ENCODE measurements around the gene HLX.
A peak's percentile ranks its signal among the peaks of the same experiment; 100 is the strongest.

Gene HLX

DNA sequence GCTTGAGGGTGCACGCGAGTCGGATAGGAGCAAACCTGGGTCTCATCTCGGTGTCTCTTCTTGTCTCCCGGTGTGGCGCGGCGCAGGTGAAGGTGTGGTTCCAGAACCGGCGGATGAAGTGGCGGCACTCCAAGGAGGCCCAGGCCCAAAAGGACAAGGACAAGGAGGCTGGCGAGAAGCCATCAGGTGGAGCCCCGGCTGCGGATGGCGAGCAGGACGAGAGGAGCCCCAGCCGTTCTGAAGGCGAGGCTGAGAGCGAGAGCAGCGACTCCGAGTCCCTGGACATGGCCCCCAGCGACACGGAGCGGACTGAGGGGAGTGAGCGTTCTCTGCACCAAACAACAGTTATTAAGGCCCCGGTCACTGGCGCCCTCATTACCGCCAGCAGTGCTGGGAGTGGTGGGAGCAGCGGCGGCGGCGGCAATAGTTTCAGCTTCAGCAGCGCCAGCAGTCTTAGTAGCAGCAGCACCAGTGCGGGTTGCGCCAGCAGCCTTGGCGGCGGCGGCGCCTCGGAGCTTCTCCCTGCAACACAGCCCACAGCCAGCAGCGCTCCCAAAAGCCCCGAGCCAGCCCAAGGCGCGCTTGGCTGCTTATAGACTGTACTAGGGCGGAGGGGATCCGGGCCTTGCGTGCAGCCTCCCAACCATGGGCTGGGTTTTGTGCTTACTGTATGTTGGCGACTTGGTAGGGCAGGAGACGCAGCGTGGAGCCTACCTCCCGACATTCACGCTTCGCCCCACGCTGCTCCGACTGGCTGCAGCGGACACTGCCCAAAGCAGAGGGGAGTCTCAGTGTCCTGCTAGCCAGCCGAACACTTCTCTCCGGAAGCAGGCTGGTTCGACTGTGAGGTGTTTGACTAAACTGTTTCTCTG, 5.1 kb downstream of the HLX start:
- DNase-seq, result peak; percentile 90

- DNase-seq, result no peak
These were observed 6.0 kb downstream of the HLX start for GRCh38 chr1:220884981-220885918.

- DNase-seq, result no peak
These were observed 6.7 kb downstream of the HLX start for GRCh38 chr1:220885971-220886370.

DNA sequence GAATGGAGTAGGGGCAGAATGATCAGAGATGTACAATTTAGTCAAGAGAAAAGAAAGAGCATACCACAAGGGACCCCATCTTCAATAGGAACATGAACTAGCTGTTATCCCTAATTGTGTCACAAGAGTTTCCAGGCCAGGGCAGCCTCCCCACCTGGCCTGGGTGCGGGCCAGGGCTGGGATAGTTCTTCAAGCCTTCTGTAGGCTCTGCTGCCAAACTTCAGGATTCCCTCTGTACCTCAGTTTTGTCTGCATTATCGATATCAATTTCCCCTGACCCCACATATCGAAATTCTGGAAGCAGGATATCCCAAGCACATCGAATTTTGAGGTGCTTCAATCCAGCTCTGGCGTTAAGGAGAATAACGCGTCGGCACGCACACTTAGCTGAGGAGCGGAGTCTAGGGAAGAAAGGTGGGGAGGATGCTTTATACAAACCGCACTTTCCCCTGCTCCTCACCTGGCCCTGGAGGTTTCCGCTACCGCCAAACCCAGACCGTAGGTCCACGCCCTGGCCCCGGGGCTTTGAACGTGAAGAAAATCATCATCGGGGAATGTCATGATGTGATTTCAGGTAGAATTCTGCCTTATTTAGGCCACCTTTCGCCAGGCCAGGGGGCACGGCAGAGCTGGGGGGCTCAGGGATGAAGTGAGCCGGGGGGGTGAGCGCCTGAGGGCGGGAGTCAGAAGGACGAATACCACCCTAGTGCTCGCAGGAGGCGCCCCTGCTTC, 7.4 kb downstream of the HLX start:
- no peak for DNase-seq

GRCh38 chr1:220887202-220887519, 7.9 kb downstream of the HLX start:
- no peak for DNase-seq

GRCh38 chr1:220887520-220888416, 8.5 kb downstream of the HLX start:
- no peak for DNase-seq

GRCh38 chr1:220888417-220888986, 9.3 kb downstream of the HLX start:
- no peak for DNase-seq

DNA sequence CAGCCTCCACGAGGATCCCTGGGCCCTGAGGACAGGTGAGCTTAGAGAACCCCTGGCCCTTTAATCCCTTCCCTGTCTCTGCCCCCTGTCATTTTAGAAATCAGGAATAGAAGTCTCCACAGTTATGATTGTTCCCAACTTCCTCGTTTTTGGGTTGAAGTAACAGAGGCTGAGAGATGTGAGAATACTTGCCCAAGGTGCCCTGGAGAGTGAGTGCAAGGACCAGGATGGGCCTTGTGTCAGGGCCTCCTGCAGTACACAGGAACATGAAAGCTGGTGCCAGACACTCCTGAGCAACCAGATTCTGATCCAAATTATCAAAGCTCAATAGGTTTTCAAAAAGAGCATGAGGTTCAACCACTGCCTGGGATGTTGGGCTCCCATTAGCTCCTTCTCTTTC, 10.1 kb downstream of the HLX start:
- no peak for DNase-seq

DNA sequence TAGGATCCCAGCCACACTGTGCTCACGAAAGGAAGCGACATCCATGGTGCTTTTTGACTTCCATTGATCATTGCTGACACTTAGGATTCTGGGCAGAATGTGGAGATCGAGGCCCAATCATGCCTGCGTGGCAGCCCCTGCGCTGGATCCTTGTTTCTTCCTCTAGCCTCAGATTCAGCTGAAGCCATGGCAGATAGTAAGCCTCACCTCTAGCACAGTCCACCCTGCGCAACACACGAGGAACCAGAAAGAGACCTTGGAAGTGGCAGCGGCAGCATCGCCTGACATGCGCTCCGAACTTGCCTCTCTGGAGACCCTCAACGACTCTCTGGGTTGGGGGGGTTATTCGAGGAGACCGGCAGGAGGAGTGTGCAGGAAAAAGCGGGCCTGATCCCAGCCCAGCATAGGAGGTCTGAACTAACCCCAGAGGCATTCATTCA, 10.6 kb downstream of the HLX start:
- DNase-seq, result no peak

DNA sequence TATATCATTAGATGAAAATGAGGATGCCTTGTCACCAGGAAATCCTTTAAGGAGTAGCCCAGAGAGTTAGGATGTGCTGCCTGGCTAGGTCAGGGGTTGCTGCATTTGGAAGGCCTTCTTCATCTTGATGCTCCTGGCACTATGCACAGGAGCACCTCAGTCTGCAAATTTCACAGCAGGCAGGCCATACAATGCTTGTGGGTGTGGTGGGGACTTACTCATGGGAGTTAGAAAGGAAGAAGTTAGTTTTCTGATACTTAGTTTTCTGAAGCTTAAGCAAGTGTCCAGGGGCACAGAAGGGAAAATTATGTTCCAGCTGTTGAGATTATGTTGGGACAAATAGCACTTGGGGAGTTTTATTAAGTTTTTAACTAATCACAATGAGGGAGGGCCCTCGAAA, 11.4 kb downstream of the HLX start:
- DNase-seq, result no peak

DNA sequence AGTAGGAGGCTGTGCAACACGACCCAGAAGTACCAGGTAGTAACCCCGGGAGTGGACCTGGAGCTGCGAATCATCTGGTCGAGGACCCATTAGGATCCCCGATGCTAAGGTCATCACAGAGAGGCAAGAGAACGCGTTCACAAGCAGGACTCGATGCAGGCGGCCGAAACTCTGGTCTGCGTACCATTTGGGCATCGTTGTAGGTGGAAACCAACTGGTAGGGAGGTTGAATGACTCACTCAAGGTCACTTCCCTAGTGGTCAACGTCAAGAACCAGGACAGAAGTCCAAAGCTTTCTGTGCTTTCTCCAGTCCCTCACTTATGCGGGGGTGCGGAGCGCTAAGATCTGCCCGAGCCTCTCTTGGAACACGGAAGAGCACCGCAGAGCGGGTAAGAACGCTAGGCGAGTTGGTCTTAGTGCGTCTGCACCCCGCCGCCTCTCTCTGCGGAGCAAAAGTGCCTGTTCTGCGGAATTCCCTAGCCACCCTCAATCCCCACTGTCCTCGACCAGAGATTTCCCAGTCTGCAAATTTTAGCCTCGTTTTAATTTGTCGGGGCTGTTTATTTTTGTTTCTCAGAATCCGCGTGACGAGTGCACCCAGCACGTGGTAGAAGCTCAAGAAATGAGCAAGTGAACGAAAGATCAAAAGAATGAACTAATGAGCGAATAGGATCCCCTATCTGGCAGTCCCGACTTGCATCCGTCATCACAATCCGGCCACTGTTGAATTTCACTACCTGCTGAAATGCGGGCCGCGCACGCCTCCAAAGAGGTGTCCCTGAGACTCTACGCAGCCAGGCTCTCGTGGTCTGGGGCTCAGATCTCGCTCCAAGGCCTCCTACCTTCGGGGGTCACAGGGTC, 12.2 kb downstream of the HLX start:
- DNase-seq, result no peak

DNA sequence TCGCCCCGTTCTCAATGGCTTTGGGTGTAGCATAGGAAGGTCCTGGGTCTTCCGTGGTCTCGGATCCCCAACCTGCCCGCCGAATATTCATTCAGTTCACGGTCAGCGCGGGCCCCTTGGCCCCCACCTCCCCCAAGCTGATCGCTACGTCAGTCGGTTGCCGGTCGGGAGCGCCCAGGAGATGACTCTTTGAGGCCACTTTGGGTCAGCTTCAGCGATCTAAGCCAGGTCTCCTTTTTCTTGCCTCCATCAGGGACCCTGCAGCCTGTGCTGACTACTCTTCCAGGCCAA, 12.8 kb downstream of the HLX start:
- DNase-seq, result no peak

- DNase-seq, result no peak
These were observed 13.9 kb downstream of the HLX start for GRCh38 chr1:220892997-220893700.

- DNase-seq, result no peak
These were observed 14.4 kb downstream of the HLX start for GRCh38 chr1:220893701-220894024.

DNA sequence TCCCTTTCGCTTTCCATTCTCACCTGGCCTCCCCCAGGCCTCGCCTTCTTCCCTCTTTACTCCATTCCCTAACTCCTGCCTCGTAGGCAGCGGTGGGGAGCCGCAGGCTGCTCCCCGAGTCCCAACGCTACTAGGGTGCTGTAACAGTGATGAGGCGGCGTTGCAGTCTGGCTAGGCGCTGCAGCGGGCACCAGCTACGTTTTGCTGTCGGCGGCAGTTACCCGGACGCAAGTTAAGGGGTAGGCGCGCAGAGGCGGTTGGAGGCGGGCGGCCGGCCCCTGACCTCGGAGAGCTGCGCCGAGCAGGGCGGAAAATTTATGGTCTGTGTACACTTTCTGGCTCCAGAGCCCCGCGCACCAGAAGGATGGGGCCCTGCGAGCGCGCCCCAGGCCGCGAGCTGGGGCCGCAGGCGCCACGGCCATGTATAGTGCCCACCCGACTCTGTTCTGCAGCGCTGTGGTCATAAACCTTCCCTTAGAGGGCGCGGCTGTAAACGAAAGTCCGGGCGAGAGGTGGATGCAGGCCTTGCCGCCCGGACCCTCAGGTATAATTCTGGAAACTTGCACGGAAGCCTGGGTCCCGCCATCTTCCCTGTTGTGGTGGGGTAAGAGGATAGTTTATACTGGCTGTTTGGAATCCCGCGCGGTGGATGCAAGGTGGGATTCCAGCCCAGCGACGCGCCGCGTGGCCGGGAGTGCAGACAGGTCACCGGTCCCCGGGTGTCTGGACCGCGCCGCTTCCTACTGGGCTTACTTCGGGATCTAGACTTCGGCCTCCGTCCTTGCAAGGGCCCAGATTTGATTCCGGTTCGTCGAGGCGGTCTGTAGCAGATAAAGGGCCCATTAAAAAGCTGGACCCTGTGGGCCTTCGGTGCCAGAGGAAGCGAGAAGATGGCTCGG, 15.0 kb downstream of the HLX start:
- no peak for DNase-seq

DNA sequence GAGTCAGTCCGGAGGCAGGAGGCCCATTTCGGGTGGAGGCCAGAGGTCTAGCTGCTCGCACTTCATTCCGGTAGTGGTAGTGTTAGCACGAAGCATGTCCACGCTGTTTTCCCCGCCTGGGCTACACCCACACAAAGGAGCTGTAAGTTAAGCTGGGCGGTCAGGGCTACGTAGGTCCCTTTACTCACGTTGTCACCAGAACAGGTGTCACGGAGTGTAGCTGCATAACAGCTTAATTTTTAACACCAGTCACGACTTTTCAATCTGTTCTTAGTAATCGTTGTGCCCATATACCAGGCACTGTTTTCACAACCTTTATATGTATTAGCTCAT, 15.6 kb downstream of the HLX start:
- no peak for DNase-seq

GRCh38 chr1:220895412-220895946, 16.2 kb downstream of the HLX start:
- DNase-seq, result no peak

- no peak for DNase-seq
These were observed 16.8 kb downstream of the HLX start for GRCh38 chr1:220896092-220896491.

GRCh38 chr1:220900842-220901241, 21.6 kb downstream of the HLX start:
- DNase-seq, result no peak

Measured in islet precursor cell (in vitro differentiated cells).